ENCODE measurements around the gene BPTF.
A peak's percentile ranks its signal among the peaks of the same experiment; 100 is the strongest.
"Not testable (repeated sequence)": the region's sequence is repeated elsewhere in the genome, so short reads cannot be mapped to it uniquely, and the experiment has no call there.

The BPTF gene

GRCh38 chr17:67976306-67976705, 151.0 kb downstream of the BPTF start:
- DNase-seq, result not testable (repeated sequence)

- no peak for DNase-seq
Observed at GRCh38 chr17:67980456-67980855, 155.2 kb downstream of the BPTF start.

- DNase-seq, result not testable (repeated sequence)
Observed at GRCh38 chr17:67980883-67981282, 155.6 kb downstream of the BPTF start.

GRCh38 chr17:67982034-67982640, 156.8 kb downstream of the BPTF start:
- no peak for DNase-seq

GRCh38 chr17:67982686-67983382, 157.5 kb downstream of the BPTF start:
- no peak for DNase-seq

GRCh38 chr17:67983383-67983688, 158.0 kb downstream of the BPTF start:
- DNase-seq, result no peak

- DNase-seq, result no peak
Observed at GRCh38 chr17:67990909-67991308, 165.6 kb downstream of the BPTF start.

GRCh38 chr17:67992548-67993152, 167.3 kb downstream of the BPTF start:
- DNase-seq, result peak in 1 of 2 donors; percentile 22

GRCh38 chr17:67993153-67993997, 168.1 kb downstream of the BPTF start:
- DNase-seq, result peak; percentile 76 to 80

- DNase-seq, result no peak
Observed at GRCh38 chr17:67993998-67994361, 168.7 kb downstream of the BPTF start.

- DNase-seq, result no peak
Observed at GRCh38 chr17:67994817-67995569, 169.7 kb downstream of the BPTF start.

- no peak for DNase-seq
Observed at GRCh38 chr17:67995570-67996263, 170.4 kb downstream of the BPTF start.

GRCh38 chr17:67996301-67997171, 171.2 kb downstream of the BPTF start, which contains the start of gene C17orf58:
C17orf58 (minus strand) TSS chr17:67996469; CDS start chr17:67996198, 271 bp downstream.
- DNase-seq, result not testable (repeated sequence)

GRCh38 chr17:67998466-67998865, 173.2 kb downstream of the BPTF start:
- DNase-seq, result no peak

GRCh38 chr17:67999291-67999911, 174.1 kb downstream of the BPTF start:
- DNase-seq, result no peak

- no peak for DNase-seq
Observed at GRCh38 chr17:68004201-68004600, 178.9 kb downstream of the BPTF start.

GRCh38 chr17:68006797-68007196, 181.5 kb downstream of the BPTF start:
- no peak for DNase-seq

- peak; percentile 49 to 59 for DNase-seq
Observed at GRCh38 chr17:68011199-68011665, 185.9 kb downstream of the BPTF start.

GRCh38 chr17:68013385-68013784, 188.1 kb downstream of the BPTF start:
- DNase-seq, result no peak

- DNase-seq, result no peak
Observed at GRCh38 chr17:68015081-68015723, 189.9 kb downstream of the BPTF start.
